Mesenchymal stem cell (in vitro differentiated cells and primary cell): Measurements from ENCODE around the gene FAM241A.

Experiments used
- DNase-seq: peaks from one replicate; pipeline ENCODE4 v3.0.0-alpha.2; 2013
- H2AFZ ChIP-seq: one replicate; pipeline ENCODE4 v1.6.1; 2013; ENCODE audit warnings: low read depth, mild to moderate bottlenecking, control low read depth, inconsistent platforms, low read length, moderate library complexity
- H2AK5ac ChIP-seq: 2 replicates; pipeline ENCODE4 v1.6.1; 2013; ENCODE audit warnings: low read length, moderate library complexity, mild to moderate bottlenecking, inconsistent platforms; ENCODE audit not compliant: severe bottlenecking
- H2BK120ac ChIP-seq: one replicate; pipeline ENCODE4 v1.6.1; 2013; ENCODE audit warnings: low read depth, mild to moderate bottlenecking, inconsistent platforms, low read length, moderate library complexity
- H2BK12ac ChIP-seq, 2 experiments: one replicate each; pipeline ENCODE4 v1.6.1; 2013; ENCODE audit warnings: inconsistent platforms in 2 of 2, low read length in 2 of 2, mild to moderate bottlenecking in 2 of 2, moderate library complexity in 2 of 2, control low read depth in 1 of 2
- H2BK15ac ChIP-seq: one replicate; pipeline ENCODE4 v1.6.1; 2013; ENCODE audit warnings: mild to moderate bottlenecking, low read depth, inconsistent platforms; ENCODE audit not compliant: poor library complexity, severe bottlenecking
- H2BK5ac ChIP-seq: 2 replicates; pipeline ENCODE4 v1.6.1; 2013; ENCODE audit warnings: low read depth, mild to moderate bottlenecking, low read length, control low read depth, inconsistent platforms; ENCODE audit not compliant: poor library complexity, severe bottlenecking
- H3K14ac ChIP-seq, 2 experiments: one replicate each; pipeline ENCODE4 v1.6.1; 2013; ENCODE audit warnings: inconsistent platforms in 2 of 2, low read length in 2 of 2, control low read depth in 1 of 2, mild to moderate bottlenecking in 1 of 2, moderate library complexity in 1 of 2
- H3K18ac ChIP-seq, 2 experiments: one replicate each; pipeline ENCODE4 v1.6.1; 2013; ENCODE audit warnings: inconsistent platforms in 2 of 2, low read length in 2 of 2, control low read depth in 1 of 2, low read depth in 1 of 2, mild to moderate bottlenecking in 1 of 2
- H3K23ac ChIP-seq, 2 experiments: one replicate each; pipeline ENCODE4 v1.6.1; 2013; ENCODE audit warnings: inconsistent platforms in 2 of 2, low read length in 2 of 2, mild to moderate bottlenecking in 2 of 2, moderate library complexity in 2 of 2, control low read depth in 1 of 2
- H3K27ac ChIP-seq: 2 replicates; pipeline ENCODE4 v1.5.1; 2013; ENCODE audit warnings: mild to moderate bottlenecking, moderate library complexity, low read length, control low read depth, inconsistent platforms; ENCODE audit not compliant: poor library complexity, severe bottlenecking
- H3K27me3 ChIP-seq, 2 experiments: 2 replicates each; pipeline versions ENCODE4 v1.6.1 to v1.7.0; 2013; ENCODE audit warnings: low read length in 2 of 2, mild to moderate bottlenecking in 2 of 2, moderate library complexity in 2 of 2, control low read depth in 1 of 2, inconsistent platforms in 1 of 2; ENCODE audit not compliant: control insufficient read depth in 1 of 2, insufficient read depth in 1 of 2
- H3K36me3 ChIP-seq, 2 experiments: 2 replicates each; pipeline versions ENCODE4 v1.6.1 to v1.7.0; 2013; ENCODE audit warnings: low read length in 2 of 2, control low read depth in 1 of 2, inconsistent platforms in 1 of 2, low read depth in 1 of 2, mild to moderate bottlenecking in 1 of 2; ENCODE audit not compliant: insufficient read depth in 2 of 2, control insufficient read depth in 1 of 2
- H3K4ac ChIP-seq, 2 experiments: one replicate each; pipeline ENCODE4 v1.6.1; 2013; ENCODE audit warnings: inconsistent platforms in 2 of 2, low read length in 2 of 2, mild to moderate bottlenecking in 2 of 2, moderate library complexity in 2 of 2, control low read depth in 1 of 2, low read depth in 1 of 2
- H3K4me1 ChIP-seq: 2 replicates; pipeline ENCODE4 v1.6.1; 2013; ENCODE audit warnings: low read depth, low read length, control low read depth; ENCODE audit not compliant: control insufficient read depth, insufficient read depth
- H3K4me2 ChIP-seq: 2 replicates; pipeline ENCODE4 v1.6.1; 2013; ENCODE audit warnings: low read length, mild to moderate bottlenecking, inconsistent platforms; ENCODE audit not compliant: poor library complexity, severe bottlenecking
- H3K4me3 ChIP-seq, 2 experiments: 2 replicates each; pipeline versions ENCODE4 v1.5.1 to v1.7.0; 2013; ENCODE audit warnings: low read length in 2 of 2, mild to moderate bottlenecking in 2 of 2, control low read depth in 1 of 2, low read depth in 1 of 2; ENCODE audit not compliant: insufficient read depth in 1 of 2
- H3K79me1 ChIP-seq: replicated peaks from 2 replicates; pipeline ENCODE4 v1.6.1; 2013; ENCODE audit warnings: mild to moderate bottlenecking, control low read depth, low read length, inconsistent platforms; ENCODE audit not compliant: poor library complexity, severe bottlenecking
- H3K9ac ChIP-seq: 2 replicates; pipeline ENCODE4 v1.7.0; 2013; ENCODE audit warnings: mild to moderate bottlenecking, low read length, moderate library complexity
- H3K9me3 ChIP-seq: 2 replicates; pipeline ENCODE4 v1.7.0; 2013; ENCODE audit warnings: mild to moderate bottlenecking, low read length; ENCODE audit not compliant: control insufficient read depth
- H4K8ac ChIP-seq: one replicate; pipeline ENCODE4 v1.6.1; 2013; ENCODE audit warnings: inconsistent platforms, mild to moderate bottlenecking, low read length, moderate library complexity
- H4K91ac ChIP-seq: one replicate; pipeline ENCODE4 v1.6.1; 2013; ENCODE audit warnings: mild to moderate bottlenecking, low read length, inconsistent platforms
- WGBS: methylation state at CpG from one replicate; pipeline ENCODE4 v1.1.7; 2013; ENCODE audit warnings: mixed read lengths; 5-methylcytosine and 5-hydroxymethylcytosine counted together

Gene FAM241A

GRCh38 chr4:112118742-112119352 lies 26.4 kb upstream of the FAM241A start:
- Histone ChIP-seq H2BK12ac (no peak overlapping the region), H3K14ac (no peak overlapping the region), H3K4me1 (no peaks in the 10 kb centered on the region), H3K4me3 (no peak overlapping the region), H4K8ac (no peak overlapping the region), H2BK5ac (no peak overlapping the region), H2AFZ (no peak overlapping the region), H3K27me3 (no peaks in the 10 kb centered on the region), H3K4ac (no peak overlapping the region), H2BK15ac (no peak overlapping the region), H3K9me3 (no peaks in the 10 kb centered on the region), H2AK5ac (no peak overlapping the region), H2BK120ac (no peak overlapping the region), H3K4me2 (no peak overlapping the region), H3K36me3 (no peaks in the 10 kb centered on the region), H3K9ac (no peak overlapping the region), H3K23ac (no peak overlapping the region), H3K27ac (no peak overlapping the region), H3K79me1 (no peaks in the 10 kb centered on the region), H3K18ac (no peak overlapping the region), H4K91ac (no peak overlapping the region)
- no CpG with 5 or more reads among the region's 1 CpG for WGBS
- no peak for DNase-seq

DNA sequence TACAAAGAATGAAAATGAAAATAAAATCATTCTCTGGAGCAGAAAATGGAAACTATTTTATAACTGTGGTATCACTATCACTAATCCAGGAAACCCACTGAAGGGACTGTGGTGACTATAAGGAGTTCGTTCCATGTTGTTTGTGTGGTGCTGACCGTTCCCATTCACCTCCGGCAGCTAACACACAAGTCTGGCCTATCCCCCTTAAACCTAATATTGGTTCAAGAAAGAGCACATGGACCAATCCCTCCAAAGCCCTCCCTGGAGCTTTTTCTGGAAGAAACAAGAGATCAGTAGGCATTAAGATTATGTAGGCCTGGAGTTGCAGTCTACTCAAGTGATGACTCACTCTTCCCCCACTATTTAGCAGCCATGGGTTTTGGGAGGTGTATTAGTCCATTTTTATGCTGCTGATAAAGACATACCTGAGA lies 25.9 kb upstream of the FAM241A start:
- Histone ChIP-seq H2BK120ac (peak overlapping the region; percentile 34), H2BK12ac (peak overlapping the region in 1 of 2 experiments; percentile 29), H3K4me3 (no peak overlapping the region), H3K4me2 (no peak overlapping the region), H2AFZ (no peak overlapping the region), H3K79me1 (no peaks in the 10 kb centered on the region), H3K4me1 (no peaks in the 10 kb centered on the region), H3K9me3 (no peaks in the 10 kb centered on the region), H3K4ac (peak overlapping the region in 1 of 2 experiments; percentile 32), H3K23ac (no peak overlapping the region), H2BK15ac (no peak overlapping the region), H3K18ac (peak overlapping the region; percentile 18 to 37), H4K8ac (peak overlapping the region; percentile 23), H2AK5ac (no peak overlapping the region), H3K27me3 (no peaks in the 10 kb centered on the region), H3K9ac (no peak overlapping the region), H3K27ac (no peak overlapping the region), H3K14ac (peak overlapping the region in 1 of 2 experiments; percentile 28), H3K36me3 (no peaks in the 10 kb centered on the region), H4K91ac (no peak overlapping the region), H2BK5ac (no peak overlapping the region)
- no peak for DNase-seq
- WGBS, result 100% methylated on average over 3 of the region's 3 CpGs

DNA sequence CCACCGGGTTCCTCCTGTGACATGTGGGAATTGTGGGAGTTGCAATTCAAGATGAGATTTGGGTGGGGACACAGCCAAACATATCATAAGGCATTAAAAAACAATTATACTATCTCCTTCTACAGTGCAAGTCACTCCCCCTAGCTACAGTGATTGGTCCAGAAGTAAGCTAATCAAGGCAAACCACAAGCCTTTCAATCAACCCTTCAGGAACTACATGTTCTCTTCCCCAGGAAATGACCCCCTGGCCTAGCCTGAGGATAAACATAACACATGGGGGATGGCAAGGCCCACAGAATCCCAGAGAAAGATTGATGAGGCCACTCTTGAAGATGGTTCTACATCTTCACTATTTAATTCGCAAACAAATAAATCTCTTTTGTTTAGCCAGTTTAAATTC lies 25.2 kb upstream of the FAM241A start:
- Histone ChIP-seq H2BK120ac (no peak overlapping the region), H3K23ac (no peak overlapping the region), H3K27ac (no peak overlapping the region), H3K14ac (no peak overlapping the region), H4K8ac (no peak overlapping the region), H3K36me3 (no peaks in the 10 kb centered on the region), H2BK5ac (no peak overlapping the region), H3K4me3 (no peak overlapping the region), H2AFZ (no peak overlapping the region), H2AK5ac (no peak overlapping the region), H4K91ac (no peak overlapping the region), H2BK15ac (no peak overlapping the region), H3K27me3 (no peaks in the 10 kb centered on the region), H3K9me3 (no peaks in the 10 kb centered on the region), H3K79me1 (no peaks in the 10 kb centered on the region), H3K9ac (no peak overlapping the region), H3K4ac (no peak overlapping the region), H2BK12ac (no peak overlapping the region), H3K4me2 (no peak overlapping the region), H3K18ac (no peak overlapping the region), H3K4me1 (no peaks in the 10 kb centered on the region)
- 100% methylated on average over 1 of the region's 2 CpGs for WGBS
- DNase-seq, result peak; percentile 37

GRCh38 chr4:112125416-112125815 lies 19.8 kb upstream of the FAM241A start:
- no peak for DNase-seq
- Histone ChIP-seq H2AFZ (no peak overlapping the region), H2BK12ac (no peak overlapping the region), H2BK5ac (no peak overlapping the region), H3K4ac (no peak overlapping the region), H3K4me2 (no peak overlapping the region), H3K14ac (no peak overlapping the region), H3K79me1 (no peaks in the 10 kb centered on the region), H3K4me3 (no peak overlapping the region), H2BK15ac (no peak overlapping the region), H4K91ac (no peak overlapping the region), H3K9me3 (no peaks in the 10 kb centered on the region), H3K23ac (no peak overlapping the region), H3K36me3 (no peaks in the 10 kb centered on the region), H2AK5ac (no peak overlapping the region), H3K18ac (no peak overlapping the region), H3K27me3 (no peaks in the 10 kb centered on the region), H3K27ac (no peak overlapping the region), H3K9ac (no peak overlapping the region), H4K8ac (no peak overlapping the region), H2BK120ac (no peak overlapping the region), H3K4me1 (no peaks in the 10 kb centered on the region)
- WGBS, result no CpG with 5 or more reads among the region's 3 CpGs
